Fibroblast of lung (primary cell): Measurements from ENCODE around the gene COX17.

Experiments
- EZH2 ChIP-seq: IDR thresholded peaks from 2 replicates; pipeline ENCODE4 v1.5.1; 2012; ENCODE audit warnings: low read length, control low read depth, mild to moderate bottlenecking; ENCODE audit errors: missing control alignments
- TF ChIP-seq, protein P1 (sequence below), 2 donors: IDR thresholded peaks in 1 of 2; conservative IDR thresholded peaks in 1 of 2; 1 replicate in 1 of 2; 2 replicates in 1 of 2; pipeline ENCODE4 v1.5.1; 2011 to 2012; ENCODE audit warnings: low read length in 2 of 2, control low read depth in 1 of 2, inconsistent platforms in 1 of 2, low read depth in 1 of 2, mild to moderate bottlenecking in 1 of 2

DNA sequence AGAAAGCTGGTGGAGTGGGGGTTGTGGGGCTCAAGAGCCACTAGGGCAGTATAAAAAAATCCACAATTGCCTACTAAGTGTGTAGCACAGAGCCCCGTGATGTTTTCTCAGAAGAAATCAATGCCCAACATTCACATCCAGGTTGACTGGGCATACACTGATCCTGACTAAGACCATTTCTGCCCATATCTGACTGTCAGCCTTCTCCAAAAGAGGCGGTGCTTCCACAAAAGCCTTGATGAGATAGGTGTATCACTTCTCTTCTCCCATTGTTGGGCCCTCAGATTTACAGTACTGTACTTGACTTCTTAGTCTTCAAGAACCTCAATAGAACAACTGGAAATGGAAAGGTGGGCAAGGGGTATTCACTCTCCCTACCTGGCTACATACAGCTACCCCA lies 18.2 kb downstream of the COX17 start:
- TF ChIP-seq, protein P1, sequence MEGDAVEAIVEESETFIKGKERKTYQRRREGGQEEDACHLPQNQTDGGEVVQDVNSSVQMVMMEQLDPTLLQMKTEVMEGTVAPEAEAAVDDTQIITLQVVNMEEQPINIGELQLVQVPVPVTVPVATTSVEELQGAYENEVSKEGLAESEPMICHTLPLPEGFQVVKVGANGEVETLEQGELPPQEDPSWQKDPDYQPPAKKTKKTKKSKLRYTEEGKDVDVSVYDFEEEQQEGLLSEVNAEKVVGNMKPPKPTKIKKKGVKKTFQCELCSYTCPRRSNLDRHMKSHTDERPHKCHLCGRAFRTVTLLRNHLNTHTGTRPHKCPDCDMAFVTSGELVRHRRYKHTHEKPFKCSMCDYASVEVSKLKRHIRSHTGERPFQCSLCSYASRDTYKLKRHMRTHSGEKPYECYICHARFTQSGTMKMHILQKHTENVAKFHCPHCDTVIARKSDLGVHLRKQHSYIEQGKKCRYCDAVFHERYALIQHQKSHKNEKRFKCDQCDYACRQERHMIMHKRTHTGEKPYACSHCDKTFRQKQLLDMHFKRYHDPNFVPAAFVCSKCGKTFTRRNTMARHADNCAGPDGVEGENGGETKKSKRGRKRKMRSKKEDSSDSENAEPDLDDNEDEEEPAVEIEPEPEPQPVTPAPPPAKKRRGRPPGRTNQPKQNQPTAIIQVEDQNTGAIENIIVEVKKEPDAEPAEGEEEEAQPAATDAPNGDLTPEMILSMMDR (conservative IDR thresholded peaks at IDR 0.05 in 1 of 2, IDR thresholded peaks at IDR 0.05 in 1 of 2; ENCODE audit: low read depth in 1 of 2, low read length in 2 of 2), result no peak
- no peak for TF ChIP-seq EZH2
